ENCODE data around the gene SRSF3. TPM values are rescaled to one million over a fixed set of nuclear protein-coding genes. Genes with fewer than 3 reads are reported as not detected.
A peak's percentile ranks its signal among the peaks of the same experiment; 100 is the strongest.

Gene SRSF3
- total and polyA plus RNA-seq, 8 donors = 60.5 to 122 (median 105) TPM

- no peak overlapping the region for H3K27ac ChIP-seq
- H3K36me3 ChIP-seq = no peaks in the 10 kb centered on the region
- no peaks in the 10 kb centered on the region for H3K27me3 ChIP-seq
- no peak for DNase-seq
- no peak for TF ChIP-seq CTCF (IDR thresholded peaks at IDR 0.05)
- intact Hi-C loops (cut with DNase I) = no loop called here
- ATAC-seq = no peak
- FAIRE-seq = no peak
- no peaks in the 10 kb centered on the region for H3K9me3 ChIP-seq
- WGBS, 2 donors = 87 to 90% methylated on average over 4 of the region's 4 CpGs
- no peak overlapping the region for H3K4me3 ChIP-seq
- H3K4me1 ChIP-seq = peaks cover 14 to 21% (median 14%) of the 10 kb centered on the region in 3 donors
Measured at GRCh38 chr6:36643977-36644376, 49.8 kb downstream of the SRSF3 start.

GRCh38 chr6:36649086-36649485, 54.9 kb downstream of the SRSF3 start:
- WGBS, 2 donors = 87 to 91% methylated on average over 3 of the region's 3 CpGs
- TF ChIP-seq CTCF (IDR thresholded peaks at IDR 0.05) = no peak
- no peaks in the 10 kb centered on the region for H3K27me3 ChIP-seq
- intact Hi-C loops (cut with DNase I) = no loop called here
- H3K4me3 ChIP-seq = no peak overlapping the region
- FAIRE-seq (no peak), ATAC-seq (no peak), DNase-seq (no peak)
- no peaks in the 10 kb centered on the region for H3K36me3 ChIP-seq
- no peak overlapping the region for H3K27ac ChIP-seq
- peaks cover 0 to 4% (median under 1%) of the 10 kb centered on the region in 3 donors for H3K4me1 ChIP-seq
- no peaks in the 10 kb centered on the region for H3K9me3 ChIP-seq

- DNase-seq (no peak), ATAC-seq (no peak)
- no peak overlapping the region for H3K27ac ChIP-seq
Measured at GRCh38 chr6:36649701-36650484, 55.7 kb downstream of the SRSF3 start.

GRCh38 chr6:36650848-36651478, 56.8 kb downstream of the SRSF3 start:
- no peak overlapping the region for H3K27ac ChIP-seq
- FAIRE-seq (no peak), ATAC-seq (peak in 2 of 4 donors; percentile 37 to 78), DNase-seq (no peak)
- no peak for TF ChIP-seq CTCF (IDR thresholded peaks at IDR 0.05)
- H3K4me3 ChIP-seq = no peak overlapping the region
- 42 to 43% methylated on average over 2 of the region's 2 CpGs for WGBS, 2 donors
- H3K27me3 ChIP-seq = no peaks in the 10 kb centered on the region
- no peaks in the 10 kb centered on the region for H3K4me1 ChIP-seq
- intact Hi-C loops (cut with DNase I) = no loop called here
- no peaks in the 10 kb centered on the region for H3K9me3 ChIP-seq
- no peaks in the 10 kb centered on the region for H3K36me3 ChIP-seq

More at GRCh38 chr6:36649701-36650484, 55.7 kb downstream of the SRSF3 start:
- TF ChIP-seq CTCF (IDR thresholded peaks at IDR 0.05) = no peak
- no peak overlapping the region for H3K4me3 ChIP-seq
- H3K27me3 ChIP-seq = no peaks in the 10 kb centered on the region
- no peaks in the 10 kb centered on the region for H3K9me3 ChIP-seq
- H3K4me1 ChIP-seq = no peaks in the 10 kb centered on the region
- no peak for FAIRE-seq
- 78 to 83% methylated on average over 13 of the region's 13 CpGs for WGBS, 2 donors
- H3K36me3 ChIP-seq = no peaks in the 10 kb centered on the region
- intact Hi-C loops (cut with DNase I) = no loop called here
